ENCODE results near the gene GFER. TPM values are rescaled to one million over a fixed set of nuclear protein-coding genes. Genes with fewer than 3 reads are reported as not detected.

Gene GFER
- total and polyA plus RNA-seq, 2 of the 8 experiments (the other 6 are each of a cell fraction or from before 2014, with no cell fraction given), result 17.7 to 37.9 TPM

GRCh38 chr16:1987198-1987597 is 3.2 kb downstream of the GFER start:
- Histone ChIP-seq H3K4ac (replicated peaks; ENCODE audit: insufficient read length, low read depth, low read length) (no peak overlapping the region), H2BK15ac (ENCODE audit: low read length) (no peak overlapping the region), H2BK12ac (ENCODE audit: low read depth, low read length) (no peak overlapping the region), H3K4me2 (ENCODE audit: insufficient read depth in 1 of 2, low read depth in 2 of 2, low read length in 2 of 2) (no peak overlapping the region), H3K79me2 (ENCODE audit: control insufficient read depth in 1 of 2, insufficient read depth in 2 of 2, low read length in 2 of 2) (peaks cover 0 to 9% of the 10 kb centered on the region in 2 experiments; a peak in 1 of 4 replicates), H3K9ac (replicated peaks in 1 of 4; ENCODE audit: extremely low read depth in 1 of 4, low read depth in 3 of 4, low read length in 3 of 4) (no peak overlapping the region), H3K18ac (ENCODE audit: extremely low read depth, low read length) (no peak overlapping the region), H4K5ac (ENCODE audit: insufficient read length, low read depth, low read length) (no peak overlapping the region), H3K56ac (replicated peaks; ENCODE audit: insufficient read length, low read depth, low read length) (no peak overlapping the region), H3K9me3 (ENCODE audit: insufficient read depth in 2 of 2, low read depth in 1 of 2, low read length in 1 of 2) (no peaks in the 10 kb centered on the region), H3K79me1 (ENCODE audit: low read depth, low read length) (no peaks in the 10 kb centered on the region), H2BK20ac (ENCODE audit: low read length) (no peak overlapping the region), H4K91ac (replicated peaks; ENCODE audit: insufficient read length, low read length) (no peak overlapping the region), H3K23ac (ENCODE audit: insufficient read length) (no peak overlapping the region), H3K27ac (ENCODE audit: low read depth, low read length) (no peak overlapping the region), H4K8ac (ENCODE audit: extremely low read depth, insufficient read depth, low read length) (no peak overlapping the region), H3K23me2 (ENCODE audit: low read depth, low read length) (peaks cover 29% of the 10 kb centered on the region), H3K36me3 (ENCODE audit: control insufficient read depth in 2 of 4, insufficient read depth in 4 of 4, low read length in 3 of 4) (peaks cover 2 to 5% (median 3%) of the 10 kb centered on the region in 4 experiments; a peak in 3 of 8 replicates), H2AFZ (ENCODE audit: low read length) (no peak overlapping the region), H3K14ac (ENCODE audit: insufficient read length) (no peak overlapping the region), H3K4me1 (replicated peaks in 1 of 4; ENCODE audit: control insufficient read depth in 3 of 4, insufficient read depth in 4 of 4, low read length in 3 of 4) (peaks cover 0 to 31% (median 20%) of the 10 kb centered on the region in 4 experiments; a peak in 6 of 7 replicates), H3K4me3 (ENCODE audit: extremely low read depth in 1 of 4, insufficient read depth in 2 of 4, low read depth in 3 of 4, low read length in 4 of 4) (no peak overlapping the region), H3K27me3 (replicated peaks in 1 of 4; ENCODE audit: control insufficient read depth in 3 of 4, extremely low read depth in 1 of 4, insufficient read depth in 3 of 4, low read length in 3 of 4) (peaks cover 4 to 39% (median 34%) of the 10 kb centered on the region in 4 experiments), H2BK120ac (replicated peaks; ENCODE audit: low read depth, low read length) (no peak overlapping the region), H2BK5ac (ENCODE audit: low read depth, low read length) (no peak overlapping the region), H2AK5ac (ENCODE audit: low read depth, low read length) (no peak overlapping the region), H4K20me1 (replicated peaks in 1 of 2; ENCODE audit: control insufficient read depth in 1 of 2, insufficient read depth in 2 of 2, low read length in 2 of 2) (peaks cover 0 to 10% of the 10 kb centered on the region in 2 experiments)
- DNase-seq (ENCODE audit: low read depth in 1 of 2, low spot score in 2 of 2) (no peak), FAIRE-seq (no peak)
- ChIA-PET CTCF (ENCODE audit: partially characterized antibody) (interaction anchor here (0.8 to 1.7 kb wide), 4 partner anchors 17 to 125 kb away, joined by 3 to 7 read pairs (median 4); no protein-coding TSS in a partner anchor), POLR2A (ENCODE audit: partially characterized antibody) (interaction anchor here (0.7 to 28.2 kb wide), 5 partner anchors 9 to 168 kb away, joined by 3 to 736 read pairs (median 10); partner anchors contain the start of genes NDUFB10, RNF151, RPS2 and TBL3)
- WGBS, 2 experiments (ENCODE audit: extremely low coverage in 1 of 2, insufficient coverage in 1 of 2, insufficient read length in 1 of 2, insufficient replicate concordance in 2 of 2, low coverage in 1 of 2, low lambda C conversion rate in 2 of 2, missing lambda C conversion rate in 1 of 2), result 92% methylated on average over 10 of the region's 10 CpGs; no CpG with 5 or more reads in 1 of the 2 experiments
- TF ChIP-seq USF2 (IDR thresholded peaks at IDR 0.05; ENCODE audit: low read length) (no peak), CHD1 (IDR thresholded peaks at IDR 0.05; ENCODE audit: low read depth, low read length) (no peak), RBBP5 (IDR thresholded peaks at IDR 0.05; ENCODE audit: borderline replicate concordance, low read depth, low read length) (no peak), CHD2 (IDR thresholded peaks at IDR 0.05; ENCODE audit: low read length) (no peak), EP300 (IDR thresholded peaks at IDR 0.05; ENCODE audit: borderline replicate concordance in 1 of 2, low read depth in 2 of 2, low read length in 2 of 2) (no peak), HDAC2 (IDR thresholded peaks at IDR 0.05; ENCODE audit: borderline replicate concordance in 1 of 2, low read depth in 2 of 2, low read length in 2 of 2) (no peak), TEAD4 (IDR thresholded peaks at IDR 0.05; ENCODE audit: low read depth, low read length) (no peak), POLR2AphosphoS5 (IDR thresholded peaks at IDR 0.05; ENCODE audit: low read depth, low read length) (no peak), NRF1 (IDR thresholded peaks at IDR 0.05; ENCODE audit: low read depth, low read length) (no peak), CTBP2 (IDR thresholded peaks at IDR 0.05; ENCODE audit: borderline replicate concordance, insufficient read depth, insufficient read length, low read length) (no peak), TAF1 (IDR thresholded peaks at IDR 0.05; ENCODE audit: low read depth, low read length) (no peak), TAF7 (optimal IDR thresholded peaks at IDR 0.05; ENCODE audit: borderline replicate concordance, low read depth, low read length) (no peak), CREB1 (IDR thresholded peaks at IDR 0.05) (no peak)
